Breast epithelium (tissue), 3 donors: Measurements from ENCODE around the gene C4orf51.

Source experiments
- POLR2A ChIP-seq: fragments of 450-650 bp; IDR thresholded peaks from one replicate; pipeline ENCODE4 v1.6.1; 2016; ENCODE audit warnings: antibody characterized with exemption, mild to moderate bottlenecking, moderate library complexity
- POLR2AphosphoS5 ChIP-seq, 3 donors: sonication (generic); formaldehyde crosslinking; IDR thresholded peaks; one replicate each; pipeline ENCODE4 v1.6.1; 2017; ENCODE audit warnings: antibody characterized with exemption in 3 of 3
- TF ChIP-seq, protein P1 (sequence below), 3 donors: fragments of 450-650 bp; IDR thresholded peaks; one replicate each; pipeline ENCODE4 v1.5.1; 2016 to 2017; ENCODE audit warnings: antibody characterized with exemption in 3 of 3, mild to moderate bottlenecking in 3 of 3, moderate library complexity in 3 of 3

DNA sequence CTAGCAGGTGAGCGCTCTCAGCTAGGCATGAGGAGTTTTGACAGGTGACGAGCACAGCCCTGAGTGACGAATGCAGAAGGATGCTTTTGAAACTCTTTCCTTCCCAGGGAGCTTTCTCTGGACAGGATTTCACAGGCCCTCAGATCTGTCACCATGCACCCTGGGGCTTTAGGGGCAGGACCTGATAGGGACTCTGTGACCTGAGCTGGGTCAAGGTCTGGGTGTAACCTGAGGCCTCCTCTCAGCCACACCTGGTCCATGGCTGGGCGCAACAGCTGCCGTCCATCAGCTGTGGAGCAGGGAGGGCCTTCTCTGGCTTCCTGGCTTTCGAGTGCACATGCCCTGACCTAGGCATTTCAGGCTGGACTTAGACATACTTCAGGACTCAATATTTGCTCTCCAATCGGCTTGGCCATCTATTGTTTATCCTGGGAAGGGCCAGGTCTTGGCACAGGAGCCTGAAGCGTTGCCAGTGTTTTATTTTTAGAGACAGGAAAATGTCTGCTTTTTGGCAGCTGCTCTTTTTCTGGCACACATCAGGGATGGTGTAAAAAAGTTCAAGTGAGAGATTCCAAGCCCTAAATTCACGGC is 56.4 kb downstream of the C4orf51 start:
- TF ChIP-seq, protein P1, sequence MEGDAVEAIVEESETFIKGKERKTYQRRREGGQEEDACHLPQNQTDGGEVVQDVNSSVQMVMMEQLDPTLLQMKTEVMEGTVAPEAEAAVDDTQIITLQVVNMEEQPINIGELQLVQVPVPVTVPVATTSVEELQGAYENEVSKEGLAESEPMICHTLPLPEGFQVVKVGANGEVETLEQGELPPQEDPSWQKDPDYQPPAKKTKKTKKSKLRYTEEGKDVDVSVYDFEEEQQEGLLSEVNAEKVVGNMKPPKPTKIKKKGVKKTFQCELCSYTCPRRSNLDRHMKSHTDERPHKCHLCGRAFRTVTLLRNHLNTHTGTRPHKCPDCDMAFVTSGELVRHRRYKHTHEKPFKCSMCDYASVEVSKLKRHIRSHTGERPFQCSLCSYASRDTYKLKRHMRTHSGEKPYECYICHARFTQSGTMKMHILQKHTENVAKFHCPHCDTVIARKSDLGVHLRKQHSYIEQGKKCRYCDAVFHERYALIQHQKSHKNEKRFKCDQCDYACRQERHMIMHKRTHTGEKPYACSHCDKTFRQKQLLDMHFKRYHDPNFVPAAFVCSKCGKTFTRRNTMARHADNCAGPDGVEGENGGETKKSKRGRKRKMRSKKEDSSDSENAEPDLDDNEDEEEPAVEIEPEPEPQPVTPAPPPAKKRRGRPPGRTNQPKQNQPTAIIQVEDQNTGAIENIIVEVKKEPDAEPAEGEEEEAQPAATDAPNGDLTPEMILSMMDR (IDR thresholded peaks at IDR 0.05) = no peak
- TF ChIP-seq POLR2AphosphoS5 (IDR thresholded peaks at IDR 0.05) = peak in 2 of 3 donors; percentile 37 to 48
- TF ChIP-seq POLR2A = no peak
